ENCODE measurements around the gene PCNX2. TPM values are rescaled to one million over a fixed set of nuclear protein-coding genes. Genes with fewer than 3 reads are reported as not detected.

PCNX2 gene
- total and polyA plus RNA-seq, 2 experiments from 2014 or later, result 42.9 to 88.3 TPM

GRCh38 chr1:233033361-233033760 is 262.2 kb downstream of the PCNX2 start:
- Mint-ChIP-seq H3K9me3 (no peaks in the 10 kb centered on the region), H3K27me3 (ENCODE audit: insufficient read depth, low read depth, poor library complexity) (peaks cover 3% of the 10 kb centered on the region), H3K36me3 (ENCODE audit: low read depth) (peaks cover 16% of the 10 kb centered on the region), H3K4me3 (no peak overlapping the region), H3K4me1 (no peaks in the 10 kb centered on the region), H3K27ac (no peak overlapping the region)
- no peak overlapping the region for H3K4me2 ChIP-seq
- H3K4me1 ChIP-seq (ENCODE audit: insufficient read depth), result no peaks in the 10 kb centered on the region
- DNase-seq (ENCODE audit: low spot score) (no peak), ATAC-seq (no peak)
- no peaks in the 10 kb centered on the region for H3K9me2 ChIP-seq (ENCODE audit: insufficient read depth)
- no peak overlapping the region for H2AFZ ChIP-seq
- H3K79me2 ChIP-seq (replicated peaks; ENCODE audit: insufficient read depth), result no peaks in the 10 kb centered on the region
- no peaks in the 10 kb centered on the region for H3K36me3 ChIP-seq (ENCODE audit: insufficient read depth)
- H3F3A ChIP-seq (replicated peaks; ENCODE audit: low read depth), result no peaks in the 10 kb centered on the region
- no peak for TF ChIP-seq CREB1 (CRISPR knock-in tag; IDR thresholded peaks at IDR 0.05; ENCODE audit: low read depth)
- no peak for TF ChIP-seq JUNB (IDR thresholded peaks at IDR 0.05; ENCODE audit: unreplicated experiment)
- no peak for TF ChIP-seq POLR2AphosphoS5 (IDR thresholded peaks at IDR 0.05; ENCODE audit: low read depth)
- TF ChIP-seq ETS1 (IDR thresholded peaks at IDR 0.05), result no peak
- no peak for TF ChIP-seq ZNF114 (CRISPR knock-in tag; IDR thresholded peaks at IDR 0.05)
- TF ChIP-seq CTCF (conservative IDR thresholded peaks at IDR 0.05; ENCODE audit: low read depth in 2 of 2), result no peak
- TF ChIP-seq ZNF462 (CRISPR knock-in tag; IDR thresholded peaks at IDR 0.05), result no peak
- no peak for TF ChIP-seq EZH2 (IDR thresholded peaks at IDR 0.05; ENCODE audit: low read depth, unreplicated experiment)
- TF ChIP-seq REST (IDR thresholded peaks at IDR 0.05; ENCODE audit: unreplicated experiment), result no peak
- TF ChIP-seq STAT1 (IDR thresholded peaks at IDR 0.05; ENCODE audit: unreplicated experiment), result no peak
- TF ChIP-seq NANOG (IDR thresholded peaks at IDR 0.05; ENCODE audit: borderline replicate concordance), result no peak
- no peak for TF ChIP-seq ZNF331 (CRISPR knock-in tag; IDR thresholded peaks at IDR 0.05; ENCODE audit: low read depth)
- TF ChIP-seq EZH2phosphoT487 (IDR thresholded peaks at IDR 0.05; ENCODE audit: unreplicated experiment), result no peak
- no peak overlapping the region for H3K4me3 ChIP-seq
- H3K27me3 ChIP-seq (ENCODE audit: insufficient read depth), result no peaks in the 10 kb centered on the region
- no peaks in the 10 kb centered on the region for H4K20me1 ChIP-seq (replicated peaks; ENCODE audit: insufficient read depth)
- no peak overlapping the region for H3K27ac ChIP-seq (ENCODE audit: low read depth)
